Measurements from ENCODE around the gene ZCCHC9. TPM values are rescaled to one million over a fixed set of nuclear protein-coding genes. Genes with fewer than 3 reads are reported as not detected.

Gene ZCCHC9
- total RNA-seq, 1 donor: 30.8 TPM

GRCh38 chr5:81361600-81361999 is 60.2 kb downstream of the ZCCHC9 start:
- TF ChIP-seq CTCF (IDR thresholded peaks at IDR 0.05; ENCODE audit: insufficient read depth, low read length): no peak
- no peak for DNase-seq (ENCODE audit: low read depth)
- no peak overlapping the region for H3K4me3 ChIP-seq (ENCODE audit: low read depth, low read length)

Other genes starting within 250 kb of the ZCCHC9 start
- 1.4 TPM in 1 of 2 replicates, not detected in the other for gene CKMT2, start 68.3 kb upstream of the ZCCHC9 start, total RNA-seq (ENCODE audit: low replicate concordance)
- gene ACOT12, start 92.5 kb downstream of the ZCCHC9 start, total RNA-seq (ENCODE audit: low replicate concordance): 0.27 TPM in 1 of 2 replicates, not detected in the other

Data from fibroblast of the aortic adventitia (primary cell).